Measurements from ENCODE around the gene DUSP28.

Gene DUSP28

DNA sequence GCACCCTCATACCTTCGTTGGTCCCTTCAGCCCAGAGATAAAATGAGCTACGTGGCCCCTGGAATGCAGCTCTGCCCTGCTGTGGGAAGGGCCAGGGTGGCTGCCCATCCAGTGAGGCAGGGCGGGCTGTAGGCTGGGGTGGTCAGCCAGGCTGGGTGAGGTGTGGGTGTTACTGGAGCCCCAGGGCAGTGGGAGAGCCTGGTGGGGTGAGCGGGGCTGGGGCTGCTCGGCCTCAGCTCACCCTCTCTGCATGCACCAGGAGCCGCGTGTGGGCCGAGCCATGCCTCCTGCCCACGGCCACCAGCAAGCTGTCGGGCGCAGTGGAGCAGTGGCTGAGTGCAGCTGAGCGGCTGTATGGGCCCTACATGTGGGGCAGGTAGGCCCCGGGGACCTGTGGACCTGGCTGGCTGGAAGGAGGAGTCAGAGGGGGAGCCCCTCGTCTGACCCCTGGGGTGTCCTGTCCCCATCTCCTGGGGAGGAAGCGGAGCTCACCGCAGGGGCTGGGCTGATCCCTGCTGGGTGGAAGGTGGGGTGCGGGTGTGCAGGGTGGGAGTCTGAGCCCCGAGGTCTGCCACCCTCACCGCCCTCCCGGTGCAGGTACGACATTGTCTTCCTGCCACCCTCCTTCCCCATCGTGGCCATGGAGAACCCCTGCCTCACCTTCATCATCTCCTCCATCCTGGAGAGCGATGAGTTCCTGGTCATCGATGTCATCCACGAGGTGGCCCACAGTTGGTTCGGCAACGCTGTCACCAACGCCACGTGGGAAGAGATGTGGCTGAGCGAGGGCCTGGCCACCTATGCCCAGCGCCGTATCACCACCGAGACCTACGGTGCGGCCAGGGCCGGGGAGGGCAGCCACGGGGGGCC, 13.6 kb downstream of the DUSP28 start:
- no peak for DNase-seq

DNA sequence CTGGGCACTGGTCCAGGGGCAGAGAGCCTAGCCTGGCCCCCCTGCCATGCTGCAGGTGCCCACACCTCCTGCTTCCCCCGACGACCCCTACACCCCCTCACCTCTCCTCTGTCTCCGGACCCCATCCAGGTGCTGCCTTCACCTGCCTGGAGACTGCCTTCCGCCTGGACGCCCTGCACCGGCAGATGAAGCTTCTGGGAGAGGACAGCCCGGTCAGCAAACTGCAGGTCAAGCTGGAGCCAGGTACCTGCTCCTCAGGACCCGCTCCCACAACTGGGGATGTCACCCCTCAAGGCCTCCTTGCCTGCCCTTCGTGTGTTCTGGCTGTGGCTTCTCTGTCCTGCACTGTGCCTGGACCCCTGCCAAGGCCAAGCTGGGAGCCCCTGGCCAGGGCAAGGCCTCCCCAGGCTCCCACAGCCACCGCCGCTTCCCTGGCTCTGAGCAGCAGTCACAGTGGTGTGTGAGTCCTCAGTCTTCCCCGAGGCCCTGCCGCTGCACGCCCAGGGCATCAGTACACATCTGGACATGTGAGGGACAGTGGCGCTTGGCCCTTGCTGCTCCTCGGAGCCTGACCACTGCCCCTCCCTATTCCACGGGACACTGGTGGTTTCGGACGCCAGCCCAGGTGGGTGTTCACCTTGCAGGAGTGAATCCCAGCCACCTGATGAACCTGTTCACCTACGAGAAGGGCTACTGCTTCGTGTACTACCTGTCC, 14.4 kb downstream of the DUSP28 start:
- DNase-seq = no peak

DNA sequence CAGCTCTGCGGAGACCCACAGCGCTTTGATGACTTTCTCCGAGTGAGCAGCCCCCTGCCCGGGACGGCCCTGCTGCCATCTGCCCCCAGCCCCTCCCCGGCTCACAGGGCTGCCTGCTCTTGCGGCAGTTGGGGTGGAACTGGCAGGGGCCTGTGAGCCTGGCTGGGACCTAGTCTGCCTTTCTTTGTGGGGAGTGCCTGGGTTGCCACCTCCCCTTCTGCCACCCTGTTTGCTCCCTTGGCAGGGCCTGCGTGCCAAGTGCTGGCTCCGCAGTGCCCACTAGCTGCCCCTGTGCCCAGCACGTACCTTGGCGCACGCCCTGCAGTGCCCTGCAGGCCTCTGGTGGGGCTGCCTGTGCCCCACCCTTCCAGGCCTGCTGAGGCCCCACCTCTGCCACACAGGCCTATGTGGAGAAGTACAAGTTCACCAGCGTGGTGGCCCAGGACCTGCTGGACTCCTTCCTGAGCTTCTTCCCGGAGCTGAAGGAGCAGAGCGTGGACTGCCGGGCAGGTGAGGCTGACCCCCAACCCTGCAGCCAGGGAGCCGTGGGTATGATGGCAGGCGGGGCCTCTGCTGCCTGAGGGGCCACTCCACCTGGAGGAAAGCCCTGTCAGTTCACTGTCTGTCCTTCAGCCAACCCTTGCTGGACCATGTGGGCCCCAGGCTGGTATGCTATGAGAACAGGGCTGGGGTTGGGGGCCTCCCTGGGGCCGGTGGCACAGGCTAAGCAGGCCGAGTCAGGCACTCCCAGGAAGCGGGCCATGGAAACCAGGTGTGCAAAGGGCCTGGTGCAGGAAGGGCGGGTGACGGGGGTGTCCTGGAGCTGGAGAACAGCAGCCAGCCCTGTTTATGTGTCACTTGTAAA, 15.2 kb downstream of the DUSP28 start:
- DNase-seq = no peak

GRCh38 chr2:240576036-240576435, 15.9 kb downstream of the DUSP28 start:
- DNase-seq = no peak

- DNase-seq = no peak
Observed at GRCh38 chr2:240576436-240577205, 16.5 kb downstream of the DUSP28 start.

GRCh38 chr2:240577281-240578109, 17.3 kb downstream of the DUSP28 start:
- DNase-seq = no peak

- DNase-seq = no peak
Observed at GRCh38 chr2:240578110-240578450, 17.9 kb downstream of the DUSP28 start.

DNA sequence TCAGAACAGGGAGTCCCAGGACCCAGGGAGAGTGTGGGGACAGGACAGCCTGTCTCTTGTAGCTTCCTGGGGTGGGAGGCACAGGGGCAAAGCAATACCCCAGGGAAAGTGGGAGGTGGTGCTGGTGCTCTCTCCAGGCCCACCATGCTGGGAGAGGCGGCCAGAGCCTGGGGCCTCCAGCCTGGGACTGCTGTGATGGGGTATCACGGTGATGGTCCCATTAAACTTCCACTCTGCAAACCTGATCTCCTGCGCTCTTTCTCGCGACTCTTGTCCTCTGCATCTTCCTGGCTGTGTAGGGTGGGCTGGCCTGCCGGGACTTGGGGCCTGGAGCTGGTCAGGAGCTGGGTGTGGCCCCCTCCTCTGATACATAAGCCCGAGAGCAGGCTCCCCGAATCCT, 18.3 kb downstream of the DUSP28 start:
- DNase-seq = no peak

DNA sequence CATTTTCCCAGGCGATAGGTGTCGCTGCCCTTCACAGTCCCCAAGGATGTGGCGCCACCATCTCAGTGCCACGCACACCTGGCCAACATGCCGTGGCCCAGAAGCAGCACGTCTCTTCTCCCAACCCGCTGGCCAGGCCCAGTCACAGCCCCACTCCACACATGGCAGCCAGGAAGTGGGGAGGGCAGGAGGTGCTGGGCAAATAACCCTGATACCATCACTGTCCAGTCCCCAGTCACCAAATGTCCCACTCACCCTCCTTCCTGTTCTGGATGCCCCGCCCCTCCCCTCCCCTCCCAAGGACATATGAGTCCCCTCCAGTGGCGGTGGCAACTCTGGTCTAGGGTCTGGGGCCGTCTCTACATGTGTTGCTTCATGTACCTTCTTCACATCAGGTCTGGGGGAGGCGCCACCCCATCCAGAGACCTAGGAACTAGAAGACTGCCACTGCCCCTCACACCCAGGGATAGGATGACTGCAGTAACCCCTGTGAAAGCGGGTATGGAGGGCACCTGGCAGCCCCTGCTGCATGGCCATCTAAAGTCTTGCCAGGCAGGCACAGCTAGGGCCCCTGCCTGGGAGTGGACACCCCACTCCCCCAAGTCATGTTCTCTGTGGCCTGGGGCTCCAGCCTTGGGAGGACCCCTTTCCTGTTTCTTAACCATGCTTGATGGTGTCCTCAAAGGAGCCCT, 19.1 kb downstream of the DUSP28 start:
- DNase-seq = no peak

GRCh38 chr2:240579771-240580614, 19.8 kb downstream of the DUSP28 start:
- peak; percentile 45 to 88 for DNase-seq

GRCh38 chr2:240581811-240582210, 21.7 kb downstream of the DUSP28 start:
- no peak for DNase-seq

GRCh38 chr2:240582781-240583180, 22.6 kb downstream of the DUSP28 start:
- DNase-seq = no peak

DNA sequence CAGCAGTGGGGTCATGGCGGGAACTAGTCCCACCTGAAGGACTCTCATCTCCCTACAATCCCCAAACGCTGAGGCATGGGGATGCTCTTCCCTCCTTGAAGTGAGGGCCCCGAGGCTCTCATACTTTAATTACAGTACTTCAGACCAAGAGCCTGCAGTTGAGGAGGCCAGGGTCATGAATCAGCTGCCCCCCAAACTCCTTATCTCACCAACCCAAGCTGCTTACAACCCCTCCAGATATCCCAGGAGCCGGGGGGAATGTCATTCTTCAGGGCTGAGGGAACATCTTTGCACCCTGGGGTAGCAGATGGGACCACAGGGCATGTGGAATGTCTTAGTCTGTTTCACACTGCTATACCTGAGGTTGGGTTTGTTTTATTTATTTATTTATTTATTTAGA, 23.6 kb downstream of the DUSP28 start:
- DNase-seq = no peak

DNA sequence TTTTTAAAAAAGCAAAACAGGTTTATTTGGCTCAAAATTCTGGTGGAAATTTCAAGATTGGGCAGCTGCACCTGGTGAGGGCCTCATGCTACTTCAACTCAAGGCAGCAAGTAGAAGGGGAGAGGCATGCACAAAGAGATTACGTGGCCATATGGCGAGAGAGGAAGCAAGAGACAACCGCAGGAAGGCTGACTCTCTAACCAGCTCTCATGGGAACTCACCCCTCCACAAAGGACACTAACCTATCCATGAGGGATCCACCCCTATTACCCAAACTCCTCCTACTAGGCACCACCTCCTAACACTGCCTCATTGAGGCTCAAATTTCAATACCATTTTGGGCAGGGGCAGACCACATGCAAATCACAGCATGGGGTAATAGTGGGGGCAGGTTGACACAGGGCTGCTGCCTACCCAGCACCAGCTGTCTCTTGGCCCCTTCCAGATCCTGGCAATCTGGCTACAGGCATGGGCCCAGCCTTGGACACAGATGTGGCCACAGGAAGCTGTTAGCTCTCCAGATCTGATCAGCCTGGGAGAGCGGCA, 24.4 kb downstream of the DUSP28 start:
- peak; percentile 98 to 99 for DNase-seq

GRCh38 chr2:240585101-240585500, 24.9 kb downstream of the DUSP28 start:
- DNase-seq = no peak

DNA sequence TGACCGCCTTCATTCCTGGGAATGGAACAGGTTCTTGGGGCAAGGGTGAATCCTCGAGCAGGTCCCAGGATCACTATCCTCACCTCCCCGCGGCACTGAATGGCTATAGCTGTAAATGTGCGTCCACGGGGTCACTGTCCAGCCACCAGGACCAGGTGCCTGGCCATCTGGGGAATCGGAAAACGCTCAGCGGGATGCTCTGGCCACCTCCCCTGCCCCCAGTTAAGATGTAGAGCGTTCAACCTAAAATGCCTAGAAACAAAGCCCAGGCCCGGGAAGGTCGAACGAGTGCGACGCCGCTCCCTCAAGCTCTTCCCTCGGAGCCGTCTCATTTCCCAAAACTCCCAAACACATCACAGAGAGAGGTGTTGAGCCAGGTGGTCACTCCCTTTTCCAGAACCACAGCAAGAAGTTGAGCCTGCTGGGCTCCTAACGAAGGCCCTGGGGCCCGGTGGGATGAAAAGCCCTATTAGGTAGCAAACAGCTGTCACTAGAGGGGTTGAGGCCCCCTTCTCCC, 25.6 kb downstream of the DUSP28 start:
- no peak for DNase-seq

DNA sequence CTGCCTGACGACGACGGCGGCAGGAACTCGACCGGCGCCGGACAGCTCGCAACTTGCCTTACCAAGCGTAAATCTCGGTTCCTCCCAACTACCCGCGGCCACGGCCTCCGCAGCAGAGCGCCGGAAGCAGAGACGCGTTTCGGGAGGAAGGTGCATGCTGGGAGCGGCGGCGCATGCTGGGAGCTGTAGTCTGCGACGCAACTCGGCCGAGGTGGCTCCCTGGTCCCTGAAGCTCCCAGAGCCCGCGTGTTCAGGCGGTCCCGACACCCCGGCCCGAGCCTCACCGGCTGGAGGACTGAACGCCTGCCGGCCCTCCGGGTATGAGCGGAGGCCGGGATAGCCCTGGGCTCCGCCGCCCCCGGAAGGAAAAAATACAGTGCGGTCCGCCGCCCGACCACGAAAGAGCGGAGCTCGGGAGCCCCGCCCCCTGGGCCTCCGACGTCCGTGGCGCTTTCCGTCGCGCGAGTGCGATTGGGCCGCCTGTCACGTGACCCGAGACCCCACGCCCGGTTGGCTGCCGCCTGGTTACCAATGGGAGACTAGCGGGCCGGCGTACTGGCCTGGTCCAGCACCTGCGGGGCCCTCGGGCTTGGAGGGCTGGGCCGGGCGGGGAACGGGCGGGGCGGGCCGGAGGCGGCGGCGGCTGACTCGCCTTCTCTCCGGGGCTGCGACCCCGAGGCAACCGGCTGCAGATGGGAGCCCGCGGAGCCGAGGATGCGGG, 26.2 kb downstream of the DUSP28 start, which contains the start of gene CAPN10:
TSS of gene CAPN10 (plus strand) at position 537 of the 721 bp plus-strand sequence. CDS start at position 715, 178 bp downstream.
- DNase-seq = peak; percentile 85 to 92
